OCI-LY7 (cell line): ENCODE data around the gene TSEN15.

Experiments used
- CTCF ChIP-seq: fragments of 200-600 bp; sonication (generic); conservative IDR thresholded peaks from 2 replicates; pipeline ENCODE4 v1.5.1; 2014; ENCODE audit warnings: mild to moderate bottlenecking, antibody characterized with exemption, low read length, moderate library complexity, mixed read lengths
- EZH2phosphoT487 ChIP-seq: fragments of 200-600 bp; sonication (generic); IDR thresholded peaks from 2 replicates; pipeline ENCODE4 v1.6.1; 2018; ENCODE audit warnings: low read depth, borderline replicate concordance, mild to moderate bottlenecking, mixed run types, antibody characterized with exemption, low read length, moderate library complexity, mixed read lengths

- TF ChIP-seq CTCF (no peak), EZH2phosphoT487 (no peak)
Observed at GRCh38 chr1:184050636-184051035, 894 bp upstream of the TSEN15 start.
